ENCODE results near the gene TLCD3B. TPM values are rescaled to one million over a fixed set of nuclear protein-coding genes. Genes with fewer than 3 reads are reported as not detected.

TLCD3B gene
- total RNA-seq, 1 experiment from 2014 or later, result 20.9 TPM

DNA sequence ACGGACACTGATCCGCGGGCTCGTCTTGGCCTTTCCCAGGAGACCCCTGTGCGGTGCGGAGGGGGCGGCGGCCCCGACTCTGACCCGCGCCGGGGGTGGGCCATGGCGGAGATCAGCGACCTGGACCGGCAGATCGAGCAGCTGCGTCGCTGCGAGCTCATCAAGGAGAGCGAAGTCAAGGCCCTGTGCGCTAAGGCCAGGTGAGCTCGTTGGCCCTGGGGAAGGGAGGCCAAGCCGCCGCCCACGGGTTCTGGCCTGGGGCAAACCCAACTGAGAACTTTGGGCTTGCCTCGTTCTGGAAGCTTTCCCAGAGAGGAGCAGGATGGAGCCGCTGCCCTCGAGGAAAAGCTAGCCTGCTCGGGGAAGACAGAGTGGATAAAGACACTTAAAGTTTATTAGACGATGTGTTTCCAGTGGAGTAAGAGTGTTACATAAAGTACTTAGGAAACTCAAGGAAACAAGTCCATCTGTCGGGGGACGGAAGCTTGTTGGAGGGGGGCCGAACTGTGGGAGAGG, 45.3 kb upstream of the TLCD3B start:
- peaks cover 9% of the 10 kb centered on the region for H3K79me1 ChIP-seq (ENCODE audit: insufficient read depth, low read depth, low read length, poor library complexity, severe bottlenecking)
- no peak for DNase-seq
- no peak overlapping the region for H3K4ac ChIP-seq (ENCODE audit: low read depth, low read length)
- TF ChIP-seq, protein P1, sequence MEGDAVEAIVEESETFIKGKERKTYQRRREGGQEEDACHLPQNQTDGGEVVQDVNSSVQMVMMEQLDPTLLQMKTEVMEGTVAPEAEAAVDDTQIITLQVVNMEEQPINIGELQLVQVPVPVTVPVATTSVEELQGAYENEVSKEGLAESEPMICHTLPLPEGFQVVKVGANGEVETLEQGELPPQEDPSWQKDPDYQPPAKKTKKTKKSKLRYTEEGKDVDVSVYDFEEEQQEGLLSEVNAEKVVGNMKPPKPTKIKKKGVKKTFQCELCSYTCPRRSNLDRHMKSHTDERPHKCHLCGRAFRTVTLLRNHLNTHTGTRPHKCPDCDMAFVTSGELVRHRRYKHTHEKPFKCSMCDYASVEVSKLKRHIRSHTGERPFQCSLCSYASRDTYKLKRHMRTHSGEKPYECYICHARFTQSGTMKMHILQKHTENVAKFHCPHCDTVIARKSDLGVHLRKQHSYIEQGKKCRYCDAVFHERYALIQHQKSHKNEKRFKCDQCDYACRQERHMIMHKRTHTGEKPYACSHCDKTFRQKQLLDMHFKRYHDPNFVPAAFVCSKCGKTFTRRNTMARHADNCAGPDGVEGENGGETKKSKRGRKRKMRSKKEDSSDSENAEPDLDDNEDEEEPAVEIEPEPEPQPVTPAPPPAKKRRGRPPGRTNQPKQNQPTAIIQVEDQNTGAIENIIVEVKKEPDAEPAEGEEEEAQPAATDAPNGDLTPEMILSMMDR (conservative IDR thresholded peaks at IDR 0.05), result no peak
- no peaks in the 10 kb centered on the region for H3K4me1 ChIP-seq (ENCODE audit: insufficient read depth, low read length)
- no peak overlapping the region for H2BK120ac ChIP-seq (ENCODE audit: low read depth, low read length, poor library complexity, severe bottlenecking)
- no peak overlapping the region for H2AK5ac ChIP-seq (ENCODE audit: insufficient read length, low read length)
- no peaks in the 10 kb centered on the region for H3K9me3 ChIP-seq (ENCODE audit: control insufficient read depth, low read depth, low read length)
- no peak overlapping the region for H2BK12ac ChIP-seq (ENCODE audit: insufficient read length, low read depth, low read length)
- H4K91ac ChIP-seq (ENCODE audit: insufficient read length, low read depth, low read length), result no peak overlapping the region
- no peak overlapping the region for H2BK5ac ChIP-seq (ENCODE audit: insufficient read length, low read length)
- peak overlapping the region; percentile 80 for H3K9ac ChIP-seq (ENCODE audit: extremely low read depth, insufficient read length, low read length)
- Mint-ChIP-seq H3K27me3 (ENCODE audit: low read depth) (no peaks in the 10 kb centered on the region), H3K36me3 (ENCODE audit: insufficient read depth in 1 of 3, low read depth in 3 of 3) (peaks cover 41 to 59% (median 52%) of the 10 kb centered on the region in 3 experiments; a peak in 6 of 7 replicates), H3K4me3 (peak overlapping the region; percentile 89 to 93), H3K27ac (peak overlapping the region; percentile 47 to 81 (median 76); a peak in 3 of 7 replicates), H3K4me1 (peaks cover 13 to 19% of the 10 kb centered on the region in 2 experiments), H3K9me3 (no peaks in the 10 kb centered on the region; a peak in 2 of 5 replicates)
- peak overlapping the region; percentile 95 for H3K14ac ChIP-seq (ENCODE audit: insufficient read depth, low read length)
- H3K27ac ChIP-seq (ENCODE audit: insufficient read length, low read depth, low read length), result no peak overlapping the region
- peak overlapping the region; percentile 88 for H3K4me2 ChIP-seq (ENCODE audit: insufficient read depth, insufficient read length, low read length)
- no CpG with 5 or more reads among the region's 33 CpGs for WGBS (ENCODE audit: extremely low coverage, insufficient read length, low lambda C conversion rate)
- H4K20me1 ChIP-seq (ENCODE audit: control insufficient read depth, insufficient read depth, insufficient read length), result no peaks in the 10 kb centered on the region
- no peak overlapping the region for H2AFZ ChIP-seq (ENCODE audit: low read length)
- peak overlapping the region; percentile 21 for H3K18ac ChIP-seq (ENCODE audit: insufficient read length, low read depth, low read length)
- no peak overlapping the region for H4K8ac ChIP-seq (replicated peaks; ENCODE audit: insufficient read length, low read depth, low read length)
- H2BK15ac ChIP-seq (ENCODE audit: low read depth, low read length), result no peak overlapping the region
- no peak overlapping the region for H4K5ac ChIP-seq (ENCODE audit: insufficient read length, low read depth, low read length)
- H3K23me2 ChIP-seq (ENCODE audit: insufficient read length, low read depth, low read length, poor library complexity, severe bottlenecking), result peaks cover 7% of the 10 kb centered on the region
- peaks cover 16% of the 10 kb centered on the region; the same call in 1 of the 2 replicates for H3K79me2 ChIP-seq (ENCODE audit: insufficient read depth, low read length)
- H3K27me3 ChIP-seq (ENCODE audit: insufficient read depth, low read length), result no peaks in the 10 kb centered on the region
- H2BK20ac ChIP-seq (ENCODE audit: low read depth, low read length, poor library complexity, severe bottlenecking), result no peak overlapping the region
- H3K23ac ChIP-seq (ENCODE audit: insufficient read length, low read depth, low read length), result no peak overlapping the region
- no peak overlapping the region for H3K56ac ChIP-seq (ENCODE audit: insufficient read length, low read depth, low read length)
- H3T11ph ChIP-seq (ENCODE audit: low read length), result no peak overlapping the region

Data from H9 (cell line).